ENCODE measurements around the gene DPP6. TPM values are rescaled to one million over a fixed set of nuclear protein-coding genes. Genes with fewer than 3 reads are reported as not detected.
A peak's percentile ranks its signal among the peaks of the same experiment; 100 is the strongest.

The DPP6 gene
- polyA plus RNA-seq, 2 of the 4 experiments (the other 2 are of a cell fraction): not detected

- H3K9me3 ChIP-seq: no peaks in the 10 kb centered on the region
- FAIRE-seq (no peak), DNase-seq (ENCODE audit: low read depth in 1 of 2, low spot score in 1 of 2) (no peak), ATAC-seq (peak in 1 of 2 experiments; percentile 32; a peak in 3 of 6 replicates)
- no peak overlapping the region for H3K27ac ChIP-seq
- no peak overlapping the region for H3K4me2 ChIP-seq
- 6% methylated on average over 11 of the region's 11 CpGs for WGBS (ENCODE audit: missing lambda C conversion rate)
- ChIA-PET POLR2A (no interaction called here), CTCF (no interaction called here)
- TF ChIP-seq CBX2 (IDR thresholded peaks at IDR 0.05; ENCODE audit: borderline replicate concordance, low read depth): no peak
- TF ChIP-seq, protein P1, sequence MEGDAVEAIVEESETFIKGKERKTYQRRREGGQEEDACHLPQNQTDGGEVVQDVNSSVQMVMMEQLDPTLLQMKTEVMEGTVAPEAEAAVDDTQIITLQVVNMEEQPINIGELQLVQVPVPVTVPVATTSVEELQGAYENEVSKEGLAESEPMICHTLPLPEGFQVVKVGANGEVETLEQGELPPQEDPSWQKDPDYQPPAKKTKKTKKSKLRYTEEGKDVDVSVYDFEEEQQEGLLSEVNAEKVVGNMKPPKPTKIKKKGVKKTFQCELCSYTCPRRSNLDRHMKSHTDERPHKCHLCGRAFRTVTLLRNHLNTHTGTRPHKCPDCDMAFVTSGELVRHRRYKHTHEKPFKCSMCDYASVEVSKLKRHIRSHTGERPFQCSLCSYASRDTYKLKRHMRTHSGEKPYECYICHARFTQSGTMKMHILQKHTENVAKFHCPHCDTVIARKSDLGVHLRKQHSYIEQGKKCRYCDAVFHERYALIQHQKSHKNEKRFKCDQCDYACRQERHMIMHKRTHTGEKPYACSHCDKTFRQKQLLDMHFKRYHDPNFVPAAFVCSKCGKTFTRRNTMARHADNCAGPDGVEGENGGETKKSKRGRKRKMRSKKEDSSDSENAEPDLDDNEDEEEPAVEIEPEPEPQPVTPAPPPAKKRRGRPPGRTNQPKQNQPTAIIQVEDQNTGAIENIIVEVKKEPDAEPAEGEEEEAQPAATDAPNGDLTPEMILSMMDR (IDR thresholded peaks at IDR 0.05): no peak
- no peak for TF ChIP-seq TP53 (CRISPR knock-in tag; IDR thresholded peaks at IDR 0.05)
- no peak for TF ChIP-seq MAZ (IDR thresholded peaks at IDR 0.05; ENCODE audit: borderline replicate concordance, low read depth, low read length)
- H3K4me1 ChIP-seq: no peaks in the 10 kb centered on the region
- H3K4me3 ChIP-seq: no peak overlapping the region
Measured at GRCh38 chr7:154868921-154869320, 816.7 kb downstream of the DPP6 start.

- Histone ChIP-seq H3K4me1 (no peaks in the 10 kb centered on the region), H3K9me3 (no peaks in the 10 kb centered on the region), H3K4me2 (no peak overlapping the region), H3K27ac (no peak overlapping the region), H3K4me3 (no peak overlapping the region)
- TF ChIP-seq, protein P1 (IDR thresholded peaks at IDR 0.05): no peak
- TF ChIP-seq CBX2 (IDR thresholded peaks at IDR 0.05; ENCODE audit: borderline replicate concordance, low read depth) (no peak), PBX3 (IDR thresholded peaks at IDR 0.05) (no peak), EHMT2 (IDR thresholded peaks at IDR 0.05; ENCODE audit: low read depth) (no peak), HES2 (IDR thresholded peaks at IDR 0.05) (no peak), ZNF302 (CRISPR knock-in tag; IDR thresholded peaks at IDR 0.05) (no peak), SREBF2 (IDR thresholded peaks at IDR 0.05) (no peak), HOXB13 (CRISPR knock-in tag; IDR thresholded peaks at IDR 0.05; ENCODE audit: low read depth) (no peak), EHF (CRISPR knock-in tag; IDR thresholded peaks at IDR 0.05) (no peak), HOXB5 (CRISPR knock-in tag; IDR thresholded peaks at IDR 0.05) (no peak), FOXS1 (CRISPR knock-in tag; IDR thresholded peaks at IDR 0.05) (no peak), JUN (IDR thresholded peaks at IDR 0.05) (no peak), CHD4 (IDR thresholded peaks at IDR 0.05; ENCODE audit: borderline replicate concordance) (no peak), NFE2L2 (conservative IDR thresholded peaks at IDR 0.05; ENCODE audit: low read length) (no peak), RAD21 (conservative IDR thresholded peaks at IDR 0.05 in 1 of 2, IDR thresholded peaks at IDR 0.05 in 1 of 2) (no peak), NR3C1 (IDR thresholded peaks at IDR 0.05) (no peak)
- ATAC-seq: no peak
- FAIRE-seq: no peak
- no peak for DNase-seq (ENCODE audit: low read depth in 1 of 2, low spot score in 1 of 2)
- WGBS (ENCODE audit: missing lambda C conversion rate): 30% methylated on average over 10 of the region's 10 CpGs
- POLR2A ChIA-PET: no interaction called here
- CTCF ChIA-PET: interaction anchor here (0.6 kb wide), 1 partner anchor 600 kb away, joined by 3 read pairs; no protein-coding TSS in a partner anchor
Measured at GRCh38 chr7:154869436-154869835, 817.2 kb downstream of the DPP6 start.

- DNase-seq (ENCODE audit: low read depth in 1 of 2, low spot score in 1 of 2) (no peak), ATAC-seq (no peak), FAIRE-seq (no peak)
- WGBS (ENCODE audit: missing lambda C conversion rate): 35% methylated on average over 4 of the region's 4 CpGs
- Histone ChIP-seq H3K4me3 (no peak overlapping the region), H3K4me1 (no peaks in the 10 kb centered on the region), H3K27ac (no peak overlapping the region), H3K9me3 (no peaks in the 10 kb centered on the region), H3K4me2 (no peak overlapping the region)
- ChIA-PET POLR2A (no interaction called here), CTCF (interaction anchor here (1.5 kb wide), 1 partner anchor 42 kb away, joined by 6 read pairs; no protein-coding TSS in a partner anchor)
- TF ChIP-seq NFE2L2 (conservative IDR thresholded peaks at IDR 0.05; ENCODE audit: low read length) (no peak), ZNF302 (CRISPR knock-in tag; IDR thresholded peaks at IDR 0.05) (no peak), HMGXB4 (CRISPR knock-in tag; IDR thresholded peaks at IDR 0.05; ENCODE audit: borderline replicate concordance) (no peak), USF2 (IDR thresholded peaks at IDR 0.05) (no peak), KDM5A (IDR thresholded peaks at IDR 0.05) (no peak)
- TF ChIP-seq, protein P1 (IDR thresholded peaks at IDR 0.05): no peak
Measured at GRCh38 chr7:154871507-154871906, 819.3 kb downstream of the DPP6 start.
